Inferior parietal cortex (tissue), 1 donor: ENCODE results near the gene LRRC49.
"Not testable (repeated sequence)": the region's sequence is repeated elsewhere in the genome, so short reads cannot be mapped to it uniquely, and the experiment has no call there.

ENCODE experiments used
- DNase-seq: peaks from one replicate; pipeline ENCODE4 v3.0.0-alpha.2; 2016; ENCODE audit errors: extremely low spot score

The LRRC49 gene

GRCh38 chr15:70867911-70868467 lies 24.6 kb upstream of the LRRC49 start:
- DNase-seq = peak; percentile 62

GRCh38 chr15:70869346-70869745 lies 23.3 kb upstream of the LRRC49 start:
- no peak for DNase-seq

- DNase-seq = peak; percentile 70
Observed at GRCh38 chr15:70870051-70870450, 22.6 kb upstream of the LRRC49 start.

- DNase-seq = not testable (repeated sequence)
Observed at GRCh38 chr15:70871490-70871889, 21.1 kb upstream of the LRRC49 start.

- DNase-seq = no peak
Observed at GRCh38 chr15:70873232-70874054, 19.2 kb upstream of the LRRC49 start.

GRCh38 chr15:70875001-70875782 lies 17.4 kb upstream of the LRRC49 start:
- peak; percentile 81 for DNase-seq

- DNase-seq = no peak
Observed at GRCh38 chr15:70876011-70876410, 16.6 kb upstream of the LRRC49 start.

- DNase-seq = no peak
Observed at GRCh38 chr15:70876683-70877082, 15.9 kb upstream of the LRRC49 start.

- DNase-seq = no peak
Observed at GRCh38 chr15:70879401-70879800, 13.2 kb upstream of the LRRC49 start.

GRCh38 chr15:70880781-70881180 lies 11.8 kb upstream of the LRRC49 start:
- no peak for DNase-seq

GRCh38 chr15:70882361-70882760 lies 10.3 kb upstream of the LRRC49 start:
- no peak for DNase-seq

GRCh38 chr15:70892912-70893560 lies 410 bp downstream of the LRRC49 start:
- no peak for DNase-seq

GRCh38 chr15:70902107-70902506 lies 9.5 kb downstream of the LRRC49 start:
- DNase-seq = no peak

- no peak for DNase-seq
Observed at GRCh38 chr15:70906842-70907241, 14.2 kb downstream of the LRRC49 start.

- DNase-seq = no peak
Observed at GRCh38 chr15:70907784-70908471, 15.3 kb downstream of the LRRC49 start.

GRCh38 chr15:70910958-70911357 lies 18.3 kb downstream of the LRRC49 start:
- no peak for DNase-seq

GRCh38 chr15:70912187-70912586 lies 19.6 kb downstream of the LRRC49 start:
- DNase-seq = no peak

- DNase-seq = no peak
Observed at GRCh38 chr15:70916531-70916930, 23.9 kb downstream of the LRRC49 start.

- no peak for DNase-seq
Observed at GRCh38 chr15:70917955-70918354, 25.3 kb downstream of the LRRC49 start.

- no peak for DNase-seq
Observed at GRCh38 chr15:70920981-70921696, 28.5 kb downstream of the LRRC49 start.

- DNase-seq = no peak
Observed at GRCh38 chr15:70922119-70922518, 29.5 kb downstream of the LRRC49 start.
